Stimulated activated CD4-positive, alpha-beta T cell treated with anti-CD3 and anti-CD28 coated beads, Interleukin-1b, Interleukin-23, amount 100 ng/mL, for 24 hours (primary cell): ENCODE measurements around the gene TAS2R40.
A peak's percentile ranks its signal among the peaks of the same experiment; 100 is the strongest.
"Not testable (repeated sequence)": the region's sequence is repeated elsewhere in the genome, so short reads cannot be mapped to it uniquely, and the experiment has no call there.

Source experiments
- DNase-seq, 4 experiments: peaks; one replicate each; pipeline ENCODE4 v3.0.0-alpha.2; 2020; ENCODE audit warnings: low read depth in 4 of 4, low spot score in 1 of 4

TAS2R40 gene

GRCh38 chr7:143250199-143250598, 28.4 kb downstream of the TAS2R40 start:
- DNase-seq, result no peak

- no peak for DNase-seq
Observed at GRCh38 chr7:143250822-143251221, 29.0 kb downstream of the TAS2R40 start.

GRCh38 chr7:143252006-143252405, 30.2 kb downstream of the TAS2R40 start:
- DNase-seq, result no peak

- no peak for DNase-seq
Observed at GRCh38 chr7:143255564-143255963, 33.7 kb downstream of the TAS2R40 start.

- DNase-seq, result no peak
Observed at GRCh38 chr7:143256325-143256724, 34.5 kb downstream of the TAS2R40 start.

- no peak for DNase-seq
Observed at GRCh38 chr7:143256932-143257331, 35.1 kb downstream of the TAS2R40 start.

GRCh38 chr7:143257501-143257900, 35.7 kb downstream of the TAS2R40 start:
- no peak for DNase-seq

- DNase-seq, result no peak
Observed at GRCh38 chr7:143258831-143259230, 37.0 kb downstream of the TAS2R40 start.

GRCh38 chr7:143259765-143260164, 37.9 kb downstream of the TAS2R40 start:
- DNase-seq, result no peak

GRCh38 chr7:143261901-143262300, 40.1 kb downstream of the TAS2R40 start:
- no peak for DNase-seq

GRCh38 chr7:143263266-143264195, 41.7 kb downstream of the TAS2R40 start, which contains the start of gene GSTK1:
Gene GSTK1 (plus strand): TSS chr7:143263441. CDS start chr7:143263514, 73 bp downstream.
- peak; percentile 55 to 76 (median 69) for DNase-seq

GRCh38 chr7:143264196-143264568, 42.3 kb downstream of the TAS2R40 start:
- not testable (repeated sequence) for DNase-seq

- no peak for DNase-seq
Observed at GRCh38 chr7:143265017-143265693, 43.3 kb downstream of the TAS2R40 start.

GRCh38 chr7:143269251-143269650, 47.4 kb downstream of the TAS2R40 start:
- no peak for DNase-seq

- no peak for DNase-seq
Observed at GRCh38 chr7:143271240-143271639, 49.4 kb downstream of the TAS2R40 start.
